K562 (cell line): ENCODE data around the gene LDLR. TPM values are rescaled to one million over a fixed set of nuclear protein-coding genes. Genes with fewer than 3 reads are reported as not detected.

Source experiments
- ATAC-seq: fragments of 200-7000 bp; cut with Tn5 transposase; 3 replicates; pipeline ENCODE4 v1.9.1; 2020; ENCODE audit warnings: moderate library complexity
- BruUV-seq: library from RNA; stranded (reverse); fragments of 400-500 nt; replicated peaks from 2 replicates; lab custom pipeline; 2021; lab: Mats Ljungman, UMichigan
- CTCF ChIA-PET: fragments of 300-600 bp; formaldehyde crosslinking; extraction: SDS; loops from one replicate; lab custom pipeline; 2021; ENCODE audit warnings: low intra/inter-chr PET ratio; lab: Yijun Ruan, JAX
- POLR2A ChIA-PET: fragments of 300-600, 350-650 bp; sonication (Branson Sonifier 250); formaldehyde crosslinking; extraction: SDS; loops from one replicate; lab custom pipeline; 2021; ENCODE audit warnings: antibody characterized with exemption, inconsistent platforms; lab: Yijun Ruan, JAX
- DNase-seq, 4 experiments: peaks; one replicate each; pipeline versions ENCODE4 v3.0.0 to v3.0.0-alpha.2; 2011 to 2018; ENCODE audit warnings: low spot score in 3 of 4, mixed read lengths in 3 of 4; ENCODE audit errors: extremely low read depth in 1 of 4
- FAIRE-seq: peaks from 2 replicates; lab custom pipeline; 2011; peaks lifted over from hg19 to GRCh38; lab: Jason Lieb, UNC
- H2AFZ ChIP-seq: 2 replicates; pipeline ENCODE4 v1.6.0; 2011; ENCODE audit warnings: low read depth, low read length, control low read depth, inconsistent platforms
- H3K27ac ChIP-seq: fragments of 200-600 bp; 3 replicates; pipeline ENCODE4 v1.8.0; 2011; ENCODE audit warnings: low read depth, mild to moderate bottlenecking, control low read depth, inconsistent platforms, low read length, moderate library complexity, mixed read lengths; ENCODE audit errors: extremely low read depth
- H3K27me3 ChIP-seq, 2 experiments: fragments of 300-600 bp in 1 of 2; 2 replicates in 1 of 2; 3 replicates in 1 of 2; pipeline versions ENCODE4 v1.6.0 to v1.8.0; 2011; ENCODE audit warnings: inconsistent platforms in 2 of 2, low read length in 2 of 2, mild to moderate bottlenecking in 1 of 2, mixed read lengths in 1 of 2, moderate library complexity in 1 of 2; ENCODE audit not compliant: control insufficient read depth in 2 of 2, insufficient read depth in 2 of 2
- H3K36me3 ChIP-seq: fragments of 300-600 bp; 3 replicates; pipeline ENCODE4 v1.8.0; 2011; ENCODE audit warnings: mild to moderate bottlenecking, low read length, inconsistent platforms; ENCODE audit not compliant: control insufficient read depth, insufficient read depth
- H3K4me1 ChIP-seq, 2 experiments: fragments of 200-600 bp in 1 of 2; replicated peaks in 1 of 2; 2 replicates in 1 of 2; 3 replicates in 1 of 2; pipeline versions ENCODE4 v1.5.1 to v1.8.0; 2011; ENCODE audit warnings: inconsistent platforms in 2 of 2, low read length in 2 of 2, mild to moderate bottlenecking in 1 of 2, mixed read lengths in 1 of 2, moderate library complexity in 1 of 2; ENCODE audit not compliant: control insufficient read depth in 2 of 2, insufficient read depth in 2 of 2
- H3K4me2 ChIP-seq: 2 replicates; pipeline ENCODE4 v1.6.1; 2011; ENCODE audit warnings: low read length, control low read depth, inconsistent platforms, mixed read lengths; ENCODE audit not compliant: insufficient read depth
- H3K4me3 ChIP-seq: fragments of 200-600 bp; sonication (generic), shearing (Covaris generic); 2 replicates; pipeline ENCODE4 v1.5.1; 2016; ENCODE audit warnings: control low read depth, inconsistent platforms
- H3K79me2 ChIP-seq: fragments of 200-600 bp; 3 replicates; pipeline ENCODE4 v1.8.0; 2011; ENCODE audit warnings: low read length, inconsistent platforms; ENCODE audit not compliant: control insufficient read depth, insufficient read depth
- H3K9ac ChIP-seq, 2 experiments: 2 replicates each; pipeline versions ENCODE4 v1.6.0 to v1.6.1; 2011; ENCODE audit warnings: low read depth in 2 of 2, low read length in 2 of 2, control low read depth in 1 of 2, inconsistent platforms in 1 of 2, mild to moderate bottlenecking in 1 of 2, mixed read lengths in 1 of 2; ENCODE audit not compliant: insufficient read depth in 1 of 2
- H3K9me1 ChIP-seq: one replicate; pipeline ENCODE4 v1.6.0; 2011; ENCODE audit warnings: inconsistent platforms, mild to moderate bottlenecking, low read length, moderate library complexity; ENCODE audit not compliant: control insufficient read depth, insufficient read depth
- H3K9me3 ChIP-seq: replicated peaks from 2 replicates; pipeline ENCODE4 v1.5.1; 2011; ENCODE audit warnings: low read depth, low read length, inconsistent platforms; ENCODE audit not compliant: control insufficient read depth, insufficient read depth
- H4K20me1 ChIP-seq: replicated peaks from 2 replicates; pipeline ENCODE4 v1.6.1; 2011; ENCODE audit warnings: low read length, inconsistent platforms, mixed read lengths; ENCODE audit not compliant: control insufficient read depth, insufficient read depth
- ARID1B ChIP-seq: fragments of 450-650 bp; IDR thresholded peaks from 2 replicates; pipeline ENCODE4 v1.6.1; 2016; ENCODE audit warnings: antibody characterized with exemption, mild to moderate bottlenecking, inconsistent platforms
- BACH1 ChIP-seq: fragments of 200-800 bp; sonication (Bioruptor generic); IDR thresholded peaks from 2 replicates; pipeline ENCODE4 v1.6.1; 2016; ENCODE audit warnings: missing genetic modification characterization, missing compliant biosample characterization
- ELF1 ChIP-seq: fragments of 200-800 bp; sonication (Bioruptor generic); IDR thresholded peaks from 2 replicates; pipeline ENCODE4 v1.6.1; 2016; ENCODE audit warnings: missing genetic modification characterization, missing compliant biosample characterization
- ERF ChIP-seq: fragments of 450-650 bp; formaldehyde crosslinking; IDR thresholded peaks from 2 replicates; pipeline ENCODE4 v1.4.0; 2020; ENCODE audit warnings: mild to moderate bottlenecking, mixed read lengths
- EZH2 ChIP-seq: IDR thresholded peaks from 2 replicates; pipeline ENCODE4 v1.6.1; 2012; ENCODE audit warnings: low read depth, mild to moderate bottlenecking, inconsistent platforms, low read length, borderline replicate concordance
- FOXA1 ChIP-seq: fragments of 450-650 bp; IDR thresholded peaks from 2 replicates; pipeline ENCODE4 v1.6.1; 2016; ENCODE audit warnings: mild to moderate bottlenecking, borderline replicate concordance
- FUS ChIP-seq: fragments of 200-400 bp; formaldehyde crosslinking; optimal IDR thresholded peaks from 2 replicates; pipeline ENCODE3; 2017; ENCODE audit warnings: low read depth, low read length
- NFE2 ChIP-seq: IDR thresholded peaks from 2 replicates; pipeline ENCODE4 v1.6.1; 2014; ENCODE audit warnings: antibody characterized with exemption, low read depth
- NRF1 ChIP-seq, 2 experiments: fragments of 450-650 bp; IDR thresholded peaks in 1 of 2; conservative IDR thresholded peaks in 1 of 2; 2 replicates each; pipeline ENCODE4 v1.6.1; 2014; ENCODE audit warnings: mild to moderate bottlenecking in 2 of 2
- SIRT6 ChIP-seq: IDR thresholded peaks from one replicate; pipeline ENCODE4 v1.6.1; 2012; ENCODE audit warnings: low read depth, mild to moderate bottlenecking, control low read depth, inconsistent platforms, low read length, moderate library complexity
- SREBF2 ChIP-seq: sonication (generic); formaldehyde crosslinking; IDR thresholded peaks from 2 replicates; pipeline ENCODE4 v1.4.0; 2020; ENCODE audit warnings: mild to moderate bottlenecking, missing genetic modification reagents
- TCF7 ChIP-seq: sonication (generic); IDR thresholded peaks from 2 replicates; pipeline ENCODE4 v1.6.1; 2016; ENCODE audit warnings: antibody characterized with exemption, borderline replicate concordance
- TCF7L2 ChIP-seq: fragments of 150-350 bp; IDR thresholded peaks from 2 replicates; pipeline ENCODE4 v1.6.1; 2016; ENCODE audit warnings: low read depth, mild to moderate bottlenecking, low read length, moderate library complexity
- TOE1 ChIP-seq, 2 experiments: fragments of 450-650 bp in 1 of 2; sonication (generic) in 1 of 2; formaldehyde crosslinking in 1 of 2; IDR thresholded peaks; 2 replicates each; pipeline versions ENCODE4 v1.7.1 to v1.8.0; 2016 to 2022; ENCODE audit warnings: borderline replicate concordance in 2 of 2, mild to moderate bottlenecking in 2 of 2, antibody characterized with exemption in 1 of 2, inconsistent platforms in 1 of 2, low read depth in 1 of 2, missing genetic modification reagents in 1 of 2, moderate library complexity in 1 of 2
- TRIM24 ChIP-seq, 2 experiments: fragments of 450-650 bp; IDR thresholded peaks; 2 replicates each; pipeline ENCODE4 v1.6.1; 2016
- ZEB2 ChIP-seq: fragments of 450-650 bp; IDR thresholded peaks from 2 replicates; pipeline ENCODE4 v1.6.1; 2016
- ZNF121 ChIP-seq: sonication (generic); formaldehyde crosslinking; conservative IDR thresholded peaks from 2 replicates; pipeline ENCODE4 v1.8.0; 2022; ENCODE audit warnings: missing genetic modification reagents
- ZNF316 ChIP-seq: fragments of 450-650 bp; IDR thresholded peaks from 2 replicates; pipeline ENCODE4 v1.6.1; 2016
- ZNF324 ChIP-seq: fragments of 250-450 bp; sonication (Bioruptor Pico); IDR thresholded peaks from 2 replicates; pipeline ENCODE4 v1.4.0; 2020; ENCODE audit warnings: mild to moderate bottlenecking
- ZNF354B ChIP-seq: fragments of 250-450 bp; sonication (Bioruptor Pico); IDR thresholded peaks from 2 replicates; pipeline ENCODE4 v1.4.0; 2020
- WGBS: fragments of 100-300 bp; shearing (Covaris generic); methylation state at CpG from one replicate; pipeline ENCODE4 v1.1.6; 2016; ENCODE audit warnings: low coverage, mixed read lengths; ENCODE audit not compliant: insufficient coverage; ENCODE audit errors: missing lambda C conversion rate; 5-methylcytosine and 5-hydroxymethylcytosine counted together
- in situ Hi-C: fragments of 300-500 bp; cut with MboI; formaldehyde crosslinking; loops from 4 replicates; pipeline ENCODE4 v1.15.0; 2018; ENCODE audit warnings: inconsistent platforms, mixed read lengths
- intact Hi-C: fragments of 100-400 bp; cut with micrococcal nuclease; formaldehyde crosslinking; loops from 2 replicates; pipeline ENCODE4 v1.14.2; 2022
- polyA plus RNA-seq, 8 experiments: library from polyadenylated mRNA; depleted of rRNA in 4 of 8; stranded (reverse) in 5 of 8; unstranded in 3 of 8; fragments of >200 nt; fragmentation: Nextera tagmentation in 2 of 8; fragmentation: Illumina TruSeq in 1 of 8; extraction: Ambion mirVana in 2 of 8; extraction: Trizol in 1 of 8; gene quantifications; 2 replicates each; pipeline versions ENCODE4 v1.2.1 to v1.2.3, GENCODE V29; 2011 to 2014; ENCODE audit warnings: inconsistent platforms in 1 of 8, missing spikeins in 1 of 8
- total RNA-seq, 7 experiments: library from RNA; depleted of rRNA in 6 of 7; stranded (reverse); fragments of >200 nt in 6 of 7; fragmentation: Illumina TruSeq in 2 of 7; extraction: Trizol in 2 of 7; gene quantifications; 2 replicates each; pipeline versions ENCODE4 v1.2.1 to v1.2.3, GENCODE V29; 2011 to 2021; ENCODE audit warnings: low replicate concordance in 1 of 7
- TF ChIP-seq, protein P1 (sequence below): sonication (generic); formaldehyde crosslinking; IDR thresholded peaks from 2 replicates; pipeline ENCODE4 v1.9.0; 2022; ENCODE audit warnings: mild to moderate bottlenecking, missing genetic modification reagents
- TF ChIP-seq, protein P2 (sequence below), 2 experiments: fragments of 150-350 bp in 1 of 2; IDR thresholded peaks; 2 replicates each; pipeline ENCODE4 v1.6.1; 2012 to 2016; ENCODE audit warnings: low read depth in 2 of 2, low read length in 2 of 2, mild to moderate bottlenecking in 1 of 2, moderate library complexity in 1 of 2

LDLR gene
- total and polyA plus RNA-seq, 9 of the 15 experiments (the other 6 are each of a cell fraction or from before 2014, with no cell fraction given) = 19.9 to 114 (median 56.3) TPM

DNA sequence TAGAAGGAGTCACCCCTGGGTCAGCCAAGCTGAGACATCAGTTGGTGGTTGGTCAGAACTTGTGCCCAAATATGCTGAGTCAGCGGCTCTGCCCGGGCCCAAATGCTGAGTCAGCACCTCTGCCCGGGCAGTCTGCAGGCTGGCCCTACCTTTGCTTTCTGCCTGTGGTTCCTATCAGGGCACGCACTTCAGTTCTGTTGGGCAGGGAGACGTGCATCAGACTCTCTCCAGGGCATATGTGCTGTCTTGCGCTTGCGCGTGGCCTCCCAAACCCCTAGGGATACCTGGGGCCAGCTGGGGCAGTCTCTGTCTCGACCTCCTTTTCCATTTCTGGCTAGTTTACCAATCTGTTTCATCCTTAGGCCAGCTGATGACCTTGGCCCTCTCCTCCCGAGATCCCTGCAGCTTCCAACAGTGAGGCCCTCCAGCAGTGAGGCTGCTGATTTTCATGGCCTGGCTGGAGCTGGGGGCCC lies 24.4 kb upstream of the LDLR start:
- ChIA-PET POLR2A (interaction anchor here (0.9 to 2.1 kb wide), 4 partner anchors 10 to 28 kb away, joined by 3 to 6 read pairs (median 6); partner anchors contain the start of gene LDLR), CTCF (no interaction called here)
- Histone ChIP-seq H3K27me3 (no peaks in the 10 kb centered on the region), H3K9ac (peak overlapping the region in 1 of 2 experiments; percentile 79; a peak in 2 of 4 replicates), H3K4me1 (peaks cover 0 to 27% of the 10 kb centered on the region in 2 experiments; a peak in 4 of 5 replicates), H3K27ac (peak overlapping the region; percentile 11; the same call in 1 of the 3 replicates), H3K9me1 (no peaks in the 10 kb centered on the region), H3K4me2 (no peak overlapping the region), H4K20me1 (no peaks in the 10 kb centered on the region), H3K4me3 (no peak overlapping the region), H3K9me3 (no peaks in the 10 kb centered on the region), H2AFZ (no peak overlapping the region), H3K79me2 (no peaks in the 10 kb centered on the region), H3K36me3 (peaks cover 46% of the 10 kb centered on the region; the same call in 2 of the 3 replicates)
- in situ Hi-C loops (no loop called here), intact Hi-C loops (no loop called here)
- FAIRE-seq (peak; percentile 79), ATAC-seq (peak; percentile 33), DNase-seq (peak; percentile 48 to 56 (median 52))
- BruUV-seq = no TSS peak
- 83% methylated on average over 9 of the region's 10 CpGs for WGBS
- TF ChIP-seq NRF1 (conservative IDR thresholded peaks at IDR 0.05 in 1 of 2, IDR thresholded peaks at IDR 0.05 in 1 of 2) = no peak
- no peak for TF ChIP-seq SIRT6
- no peak for TF ChIP-seq EZH2
- TF ChIP-seq, protein P1, sequence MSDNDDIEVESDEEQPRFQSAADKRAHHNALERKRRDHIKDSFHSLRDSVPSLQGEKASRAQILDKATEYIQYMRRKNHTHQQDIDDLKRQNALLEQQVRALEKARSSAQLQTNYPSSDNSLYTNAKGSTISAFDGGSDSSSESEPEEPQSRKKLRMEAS (CRISPR knock-in tag) = no peak
- no peak for TF ChIP-seq TRIM24 (IDR thresholded peaks at IDR 0.05)
- TF ChIP-seq ZNF324 (CRISPR knock-in tag) = no peak
- TF ChIP-seq ZNF354B (CRISPR knock-in tag) = no peak
- peak; percentile 100 for TF ChIP-seq ZNF316
- TF ChIP-seq NFE2 = peak; percentile 81
- TF ChIP-seq ARID1B = 0 out of 2 replicates have a peak, but pooled peaks have one; percentile 25
- TF ChIP-seq ZNF121 (CRISPR knock-in tag) = no peak
- TF ChIP-seq ELF1 (tag) = no peak
- TF ChIP-seq, protein P2, sequence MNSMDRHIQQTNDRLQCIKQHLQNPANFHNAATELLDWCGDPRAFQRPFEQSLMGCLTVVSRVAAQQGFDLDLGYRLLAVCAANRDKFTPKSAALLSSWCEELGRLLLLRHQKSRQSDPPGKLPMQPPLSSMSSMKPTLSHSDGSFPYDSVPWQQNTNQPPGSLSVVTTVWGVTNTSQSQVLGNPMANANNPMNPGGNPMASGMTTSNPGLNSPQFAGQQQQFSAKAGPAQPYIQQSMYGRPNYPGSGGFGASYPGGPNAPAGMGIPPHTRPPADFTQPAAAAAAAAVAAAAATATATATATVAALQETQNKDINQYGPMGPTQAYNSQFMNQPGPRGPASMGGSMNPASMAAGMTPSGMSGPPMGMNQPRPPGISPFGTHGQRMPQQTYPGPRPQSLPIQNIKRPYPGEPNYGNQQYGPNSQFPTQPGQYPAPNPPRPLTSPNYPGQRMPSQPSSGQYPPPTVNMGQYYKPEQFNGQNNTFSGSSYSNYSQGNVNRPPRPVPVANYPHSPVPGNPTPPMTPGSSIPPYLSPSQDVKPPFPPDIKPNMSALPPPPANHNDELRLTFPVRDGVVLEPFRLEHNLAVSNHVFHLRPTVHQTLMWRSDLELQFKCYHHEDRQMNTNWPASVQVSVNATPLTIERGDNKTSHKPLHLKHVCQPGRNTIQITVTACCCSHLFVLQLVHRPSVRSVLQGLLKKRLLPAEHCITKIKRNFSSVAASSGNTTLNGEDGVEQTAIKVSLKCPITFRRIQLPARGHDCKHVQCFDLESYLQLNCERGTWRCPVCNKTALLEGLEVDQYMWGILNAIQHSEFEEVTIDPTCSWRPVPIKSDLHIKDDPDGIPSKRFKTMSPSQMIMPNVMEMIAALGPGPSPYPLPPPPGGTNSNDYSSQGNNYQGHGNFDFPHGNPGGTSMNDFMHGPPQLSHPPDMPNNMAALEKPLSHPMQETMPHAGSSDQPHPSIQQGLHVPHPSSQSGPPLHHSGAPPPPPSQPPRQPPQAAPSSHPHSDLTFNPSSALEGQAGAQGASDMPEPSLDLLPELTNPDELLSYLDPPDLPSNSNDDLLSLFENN (IDR thresholded peaks at IDR 0.05; ENCODE audit: low read depth in 2 of 2, low read length in 2 of 2) = no peak
- TF ChIP-seq FUS = no peak
- TF ChIP-seq ZEB2 = no peak
- TF ChIP-seq TCF7L2 = no peak
- TF ChIP-seq TCF7 = no peak
- no peak for TF ChIP-seq SREBF2 (CRISPR knock-in tag)
- peak; percentile 98 for TF ChIP-seq BACH1
- no peak for TF ChIP-seq FOXA1
- TF ChIP-seq TOE1 (IDR thresholded peaks at IDR 0.05; ENCODE audit: borderline replicate concordance) = no peak
- no peak for TF ChIP-seq TOE1 (CRISPR knock-in tag; IDR thresholded peaks at IDR 0.05; ENCODE audit: borderline replicate concordance, low read depth)
- TF ChIP-seq ERF (CRISPR knock-in tag) = no peak
